ENCODE measurements around the gene CRY2.

DNA sequence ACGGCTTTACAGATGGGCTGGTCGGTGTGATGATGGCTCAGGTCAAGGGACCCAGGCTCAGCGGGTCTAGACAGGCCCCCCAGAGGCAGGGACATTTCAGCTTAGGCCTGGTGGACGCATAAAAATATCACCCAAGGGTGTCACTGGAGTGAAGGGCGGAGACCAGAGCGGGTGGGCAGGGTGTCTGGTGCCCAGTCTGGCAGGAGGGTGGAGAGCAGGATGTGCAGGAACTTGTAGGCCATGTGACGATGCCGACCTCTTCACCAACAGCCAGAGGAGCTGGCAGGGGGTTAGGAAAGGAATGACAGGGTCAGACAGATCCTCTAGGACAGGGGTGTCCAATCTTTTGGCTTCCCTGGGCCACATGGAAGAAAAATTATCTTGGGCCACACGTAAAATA is 42.7 kb downstream of the CRY2 start:
- TF ChIP-seq, protein P1, sequence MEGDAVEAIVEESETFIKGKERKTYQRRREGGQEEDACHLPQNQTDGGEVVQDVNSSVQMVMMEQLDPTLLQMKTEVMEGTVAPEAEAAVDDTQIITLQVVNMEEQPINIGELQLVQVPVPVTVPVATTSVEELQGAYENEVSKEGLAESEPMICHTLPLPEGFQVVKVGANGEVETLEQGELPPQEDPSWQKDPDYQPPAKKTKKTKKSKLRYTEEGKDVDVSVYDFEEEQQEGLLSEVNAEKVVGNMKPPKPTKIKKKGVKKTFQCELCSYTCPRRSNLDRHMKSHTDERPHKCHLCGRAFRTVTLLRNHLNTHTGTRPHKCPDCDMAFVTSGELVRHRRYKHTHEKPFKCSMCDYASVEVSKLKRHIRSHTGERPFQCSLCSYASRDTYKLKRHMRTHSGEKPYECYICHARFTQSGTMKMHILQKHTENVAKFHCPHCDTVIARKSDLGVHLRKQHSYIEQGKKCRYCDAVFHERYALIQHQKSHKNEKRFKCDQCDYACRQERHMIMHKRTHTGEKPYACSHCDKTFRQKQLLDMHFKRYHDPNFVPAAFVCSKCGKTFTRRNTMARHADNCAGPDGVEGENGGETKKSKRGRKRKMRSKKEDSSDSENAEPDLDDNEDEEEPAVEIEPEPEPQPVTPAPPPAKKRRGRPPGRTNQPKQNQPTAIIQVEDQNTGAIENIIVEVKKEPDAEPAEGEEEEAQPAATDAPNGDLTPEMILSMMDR (CRISPR knock-in tag; IDR thresholded peaks at IDR 0.05), result no peak
- TF ChIP-seq, protein P2, sequence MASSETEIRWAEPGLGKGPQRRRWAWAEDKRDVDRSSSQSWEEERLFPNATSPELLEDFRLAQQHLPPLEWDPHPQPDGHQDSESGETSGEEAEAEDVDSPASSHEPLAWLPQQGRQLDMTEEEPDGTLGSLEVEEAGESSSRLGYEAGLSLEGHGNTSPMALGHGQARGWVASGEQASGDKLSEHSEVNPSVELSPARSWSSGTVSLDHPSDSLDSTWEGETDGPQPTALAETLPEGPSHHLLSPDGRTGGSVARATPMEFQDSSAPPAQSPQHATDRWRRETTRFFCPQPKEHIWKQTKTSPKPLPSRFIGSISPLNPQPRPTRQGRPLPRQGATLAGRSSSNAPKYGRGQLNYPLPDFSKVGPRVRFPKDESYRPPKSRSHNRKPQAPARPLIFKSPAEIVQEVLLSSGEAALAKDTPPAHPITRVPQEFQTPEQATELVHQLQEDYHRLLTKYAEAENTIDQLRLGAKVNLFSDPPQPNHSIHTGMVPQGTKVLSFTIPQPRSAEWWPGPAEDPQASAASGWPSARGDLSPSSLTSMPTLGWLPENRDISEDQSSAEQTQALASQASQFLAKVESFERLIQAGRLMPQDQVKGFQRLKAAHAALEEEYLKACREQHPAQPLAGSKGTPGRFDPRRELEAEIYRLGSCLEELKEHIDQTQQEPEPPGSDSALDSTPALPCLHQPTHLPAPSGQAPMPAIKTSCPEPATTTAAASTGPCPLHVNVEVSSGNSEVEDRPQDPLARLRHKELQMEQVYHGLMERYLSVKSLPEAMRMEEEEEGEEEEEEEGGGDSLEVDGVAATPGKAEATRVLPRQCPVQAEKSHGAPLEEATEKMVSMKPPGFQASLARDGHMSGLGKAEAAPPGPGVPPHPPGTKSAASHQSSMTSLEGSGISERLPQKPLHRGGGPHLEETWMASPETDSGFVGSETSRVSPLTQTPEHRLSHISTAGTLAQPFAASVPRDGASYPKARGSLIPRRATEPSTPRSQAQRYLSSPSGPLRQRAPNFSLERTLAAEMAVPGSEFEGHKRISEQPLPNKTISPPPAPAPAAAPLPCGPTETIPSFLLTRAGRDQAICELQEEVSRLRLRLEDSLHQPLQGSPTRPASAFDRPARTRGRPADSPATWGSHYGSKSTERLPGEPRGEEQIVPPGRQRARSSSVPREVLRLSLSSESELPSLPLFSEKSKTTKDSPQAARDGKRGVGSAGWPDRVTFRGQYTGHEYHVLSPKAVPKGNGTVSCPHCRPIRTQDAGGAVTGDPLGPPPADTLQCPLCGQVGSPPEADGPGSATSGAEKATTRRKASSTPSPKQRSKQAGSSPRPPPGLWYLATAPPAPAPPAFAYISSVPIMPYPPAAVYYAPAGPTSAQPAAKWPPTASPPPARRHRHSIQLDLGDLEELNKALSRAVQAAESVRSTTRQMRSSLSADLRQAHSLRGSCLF (CRISPR knock-in tag; IDR thresholded peaks at IDR 0.05; ENCODE audit: borderline replicate concordance), result no peak
- TF ChIP-seq, protein P3, sequence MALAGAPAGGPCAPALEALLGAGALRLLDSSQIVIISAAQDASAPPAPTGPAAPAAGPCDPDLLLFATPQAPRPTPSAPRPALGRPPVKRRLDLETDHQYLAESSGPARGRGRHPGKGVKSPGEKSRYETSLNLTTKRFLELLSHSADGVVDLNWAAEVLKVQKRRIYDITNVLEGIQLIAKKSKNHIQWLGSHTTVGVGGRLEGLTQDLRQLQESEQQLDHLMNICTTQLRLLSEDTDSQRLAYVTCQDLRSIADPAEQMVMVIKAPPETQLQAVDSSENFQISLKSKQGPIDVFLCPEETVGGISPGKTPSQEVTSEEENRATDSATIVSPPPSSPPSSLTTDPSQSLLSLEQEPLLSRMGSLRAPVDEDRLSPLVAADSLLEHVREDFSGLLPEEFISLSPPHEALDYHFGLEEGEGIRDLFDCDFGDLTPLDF (CRISPR knock-in tag; IDR thresholded peaks at IDR 0.05), result no peak
- TF ChIP-seq STAT6 (CRISPR knock-in tag; IDR thresholded peaks at IDR 0.05; ENCODE audit: borderline replicate concordance), result no peak
- no peak for TF ChIP-seq FOXA3 (CRISPR knock-in tag; IDR thresholded peaks at IDR 0.05)
- no peak for TF ChIP-seq ZBTB1 (CRISPR knock-in tag; IDR thresholded peaks at IDR 0.05; ENCODE audit: borderline replicate concordance)
- no peak for TF ChIP-seq GTF2F1 (IDR thresholded peaks at IDR 0.05; ENCODE audit: low read length)

Data from HepG2 (cell line).